Activated CD4-positive, alpha-beta memory T cell treated with anti-CD3 and anti-CD28 coated beads, Interleukin-2, amount 10 ng/mL, durations not matched to agents 7 days and 5 days (primary cell): ENCODE measurements around the gene TM7SF3. TPM values are rescaled to one million over a fixed set of nuclear protein-coding genes. Genes with fewer than 3 reads are reported as not detected.
A peak's percentile ranks its signal among the peaks of the same experiment; 100 is the strongest.
"Not testable (repeated sequence)": the region's sequence is repeated elsewhere in the genome, so short reads cannot be mapped to it uniquely, and the experiment has no call there.

Source experiments
- CTCF ChIA-PET: fragments of 350-600 bp; sonication (Branson Sonifier 250); formaldehyde crosslinking; loops from one replicate; lab custom pipeline; 2021; ENCODE audit warnings: antibody characterized with exemption, inconsistent platforms; lab: Charles Lee
- POLR2A ChIA-PET: fragments of 350-600 bp; sonication (Branson Sonifier 250); formaldehyde crosslinking; loops from one replicate; lab custom pipeline; 2021; ENCODE audit warnings: antibody characterized with exemption; lab: Charles Lee
- DNase-seq: peaks from one replicate; pipeline ENCODE4 v3.0.0-alpha.2; 2020
- H3K27ac Mint-ChIP-seq: one replicate; pipeline ENCODE4 v1.8.0; 2021; ENCODE audit warnings: mild to moderate bottlenecking, mixed read lengths
- H3K27me3 Mint-ChIP-seq: one replicate; pipeline ENCODE4 v1.8.0; 2021; ENCODE audit warnings: mixed read lengths
- H3K36me3 Mint-ChIP-seq: one replicate; pipeline ENCODE4 v1.8.0; 2021; ENCODE audit warnings: low read depth, mixed read lengths
- H3K4me1 Mint-ChIP-seq: one replicate; pipeline ENCODE4 v1.8.0; 2021; ENCODE audit warnings: mixed read lengths
- H3K4me3 Mint-ChIP-seq: one replicate; pipeline ENCODE4 v1.8.0; 2021; ENCODE audit warnings: mild to moderate bottlenecking, mixed read lengths
- H3K9me3 Mint-ChIP-seq: one replicate; pipeline ENCODE4 v1.8.0; 2021; ENCODE audit warnings: mixed read lengths
- total RNA-seq, 2 experiments: library from RNA; stranded (reverse); gene quantifications; one replicate each; pipeline ENCODE4 v1.2.3, GENCODE V29; 2021

Gene TM7SF3
- total RNA-seq, 2 experiments from 2014 or later, result 33.6 to 35.7 TPM

- peaks cover 60% of the 10 kb centered on the region for H3K36me3 Mint-ChIP-seq
Observed at GRCh38 chr12:26963413-26963812, 50.8 kb downstream of the TM7SF3 start.

GRCh38 chr12:26961803-26962202, 52.4 kb downstream of the TM7SF3 start:
- Mint-ChIP-seq H3K27ac (no peak overlapping the region), H3K36me3 (peaks cover 68% of the 10 kb centered on the region), H3K4me3 (no peak overlapping the region), H3K9me3 (no peaks in the 10 kb centered on the region), H3K4me1 (no peaks in the 10 kb centered on the region), H3K27me3 (no peaks in the 10 kb centered on the region)
- CTCF ChIA-PET, result no interaction called here
- DNase-seq, result no peak
- POLR2A ChIA-PET, result interaction anchor here (1.0 kb wide), 1 partner anchor 26 kb away, joined by 3 read pairs; no protein-coding TSS in a partner anchor

More at GRCh38 chr12:26963413-26963812, 50.8 kb downstream of the TM7SF3 start:
- Mint-ChIP-seq H3K9me3 (no peaks in the 10 kb centered on the region), H3K4me3 (no peak overlapping the region), H3K27me3 (no peaks in the 10 kb centered on the region), H3K27ac (no peak overlapping the region), H3K4me1 (no peaks in the 10 kb centered on the region)
- ChIA-PET CTCF (no interaction called here), POLR2A (interaction anchor here (1.2 kb wide), 1 partner anchor 51 kb away, joined by 5 read pairs; the partner anchor contains the start of gene TM7SF3)
- DNase-seq, result no peak

- DNase-seq, H3K27me3 Mint-ChIP-seq, H3K4me3 Mint-ChIP-seq, H3K4me1 Mint-ChIP-seq, CTCF ChIA-PET, H3K27ac Mint-ChIP-seq, H3K9me3 Mint-ChIP-seq: not testable (repeated sequence)
- peaks cover 69% of the 10 kb centered on the region for H3K36me3 Mint-ChIP-seq
- POLR2A ChIA-PET, result interaction anchor here (1.0 kb wide), 1 partner anchor 26 kb away, joined by 3 read pairs; no protein-coding TSS in a partner anchor
Observed at GRCh38 chr12:26961391-26961790, 52.8 kb downstream of the TM7SF3 start.

- H3K27me3 Mint-ChIP-seq, result no peaks in the 10 kb centered on the region
- no peak for DNase-seq
- H3K4me3 Mint-ChIP-seq, result no peak overlapping the region
- POLR2A ChIA-PET, result interaction anchor here (0.6 to 1.6 kb wide), 3 partner anchors 12 to 69 kb away, joined by 3 to 5 read pairs (median 3); partner anchors contain the start of gene FGFR1OP2
- no peaks in the 10 kb centered on the region for H3K9me3 Mint-ChIP-seq
- H3K27ac Mint-ChIP-seq, result no peak overlapping the region
- H3K4me1 Mint-ChIP-seq, result peaks cover 20% of the 10 kb centered on the region
- peaks cover 58% of the 10 kb centered on the region for H3K36me3 Mint-ChIP-seq
- CTCF ChIA-PET, result interaction anchor here (1.3 kb wide), 1 partner anchor 22 kb away, joined by 3 read pairs; no protein-coding TSS in a partner anchor
Observed at GRCh38 chr12:26954027-26954426, 60.2 kb downstream of the TM7SF3 start.

GRCh38 chr12:26953447-26953846, 60.7 kb downstream of the TM7SF3 start:
- DNase-seq, result no peak
- Mint-ChIP-seq H3K4me3 (no peak overlapping the region), H3K9me3 (peaks cover 3% of the 10 kb centered on the region), H3K27ac (no peak overlapping the region), H3K36me3 (peaks cover 59% of the 10 kb centered on the region), H3K4me1 (peaks cover 20% of the 10 kb centered on the region), H3K27me3 (no peaks in the 10 kb centered on the region)
- POLR2A ChIA-PET, result interaction anchor here (0.6 to 1.3 kb wide), 2 partner anchors 15 to 70 kb away, joined by 3 read pairs; partner anchors contain the start of gene FGFR1OP2
- CTCF ChIA-PET, result interaction anchor here (0.6 to 1.3 kb wide), 2 partner anchors 23 to 55 kb away, joined by 3 to 4 read pairs; no protein-coding TSS in a partner anchor

- CTCF ChIA-PET, result no interaction called here
- H3K27ac Mint-ChIP-seq, result no peak overlapping the region
- H3K4me1 Mint-ChIP-seq, result peaks cover 41% of the 10 kb centered on the region
- peaks cover 14% of the 10 kb centered on the region for H3K9me3 Mint-ChIP-seq
- POLR2A ChIA-PET, result no interaction called here
- H3K36me3 Mint-ChIP-seq, result peaks cover 62% of the 10 kb centered on the region
- H3K27me3 Mint-ChIP-seq, result no peaks in the 10 kb centered on the region
- DNase-seq, result no peak
- no peak overlapping the region for H3K4me3 Mint-ChIP-seq
Observed at GRCh38 chr12:26948309-26948708, 65.9 kb downstream of the TM7SF3 start.

GRCh38 chr12:26941215-26941594, 73.0 kb downstream of the TM7SF3 start:
- H3K4me3 Mint-ChIP-seq, result peak overlapping the region; percentile 94
- POLR2A ChIA-PET, result interaction anchor here (1.0 to 2.6 kb wide), 7 partner anchors 10 to 109 kb away, joined by 3 to 19 read pairs (median 3); partner anchors contain the start of genes ITPR2 and TM7SF3
- H3K36me3 Mint-ChIP-seq, result peaks cover 45% of the 10 kb centered on the region
- no peaks in the 10 kb centered on the region for H3K27me3 Mint-ChIP-seq
- CTCF ChIA-PET, result interaction anchor here (1.5 kb wide), 1 partner anchor 73 kb away, joined by 4 read pairs; the partner anchor contains the start of gene TM7SF3
- peaks cover 42% of the 10 kb centered on the region for H3K4me1 Mint-ChIP-seq
- peaks cover 4% of the 10 kb centered on the region for H3K9me3 Mint-ChIP-seq
- no peak for DNase-seq
- peak overlapping the region; percentile 94 for H3K27ac Mint-ChIP-seq

GRCh38 chr12:26940516-26941214, 73.5 kb downstream of the TM7SF3 start:
- ChIA-PET CTCF (interaction anchor here (1.5 kb wide), 1 partner anchor 73 kb away, joined by 4 read pairs; the partner anchor contains the start of gene TM7SF3), POLR2A (interaction anchor here (1.0 to 2.6 kb wide), 6 partner anchors 11 to 108 kb away, joined by 3 to 19 read pairs (median 3); partner anchors contain the start of genes ITPR2 and TM7SF3)
- H3K4me1 Mint-ChIP-seq, result peaks cover 43% of the 10 kb centered on the region
- no peaks in the 10 kb centered on the region for H3K27me3 Mint-ChIP-seq
- DNase-seq, result no peak
- peaks cover 40% of the 10 kb centered on the region for H3K36me3 Mint-ChIP-seq
- peak overlapping the region; percentile 94 for H3K4me3 Mint-ChIP-seq
- H3K27ac Mint-ChIP-seq, result peak overlapping the region; percentile 97
- no peaks in the 10 kb centered on the region for H3K9me3 Mint-ChIP-seq

GRCh38 chr12:26939953-26940352, 74.2 kb downstream of the TM7SF3 start:
- Mint-ChIP-seq H3K9me3 (no peaks in the 10 kb centered on the region), H3K36me3 (peaks cover 41% of the 10 kb centered on the region), H3K4me1 (peaks cover 49% of the 10 kb centered on the region), H3K27ac (peak overlapping the region; percentile 97), H3K27me3 (no peaks in the 10 kb centered on the region), H3K4me3 (peak overlapping the region; percentile 94)
- CTCF ChIA-PET, result no interaction called here
- no peak for DNase-seq
- POLR2A ChIA-PET, result interaction anchor here (1.0 to 2.0 kb wide), 5 partner anchors 29 to 83 kb away, joined by 3 to 10 read pairs (median 5); partner anchors contain the start of genes MED21 and TM7SF3

- no peaks in the 10 kb centered on the region for H3K27me3 Mint-ChIP-seq
- ChIA-PET POLR2A (interaction anchor here (1.0 to 2.0 kb wide), 8 partner anchors 29 to 305 kb away, joined by 3 to 10 read pairs (median 4); partner anchors contain the start of genes ITPR2, MED21, STK38L and TM7SF3), CTCF (no interaction called here)
- peaks cover 46% of the 10 kb centered on the region for H3K36me3 Mint-ChIP-seq
- peak overlapping the region; percentile 94 for H3K4me3 Mint-ChIP-seq
- peaks cover 53% of the 10 kb centered on the region for H3K4me1 Mint-ChIP-seq
- H3K27ac Mint-ChIP-seq, result peak overlapping the region; percentile 97
- H3K9me3 Mint-ChIP-seq, result no peaks in the 10 kb centered on the region
- DNase-seq, result no peak
Observed at GRCh38 chr12:26939192-26939832, 74.9 kb downstream of the TM7SF3 start.

- POLR2A ChIA-PET, result interaction anchor here (0.7 to 2.0 kb wide), 9 partner anchors 15 to 305 kb away, joined by 3 to 10 read pairs (median 4); partner anchors contain the start of genes ITPR2, MED21, STK38L and TM7SF3
- Mint-ChIP-seq H3K9me3 (no peaks in the 10 kb centered on the region), H3K27me3 (no peaks in the 10 kb centered on the region), H3K36me3 (peaks cover 44% of the 10 kb centered on the region), H3K4me1 (peaks cover 52% of the 10 kb centered on the region), H3K4me3 (peak overlapping the region; percentile 94), H3K27ac (peak overlapping the region; percentile 97)
- DNase-seq, result no peak
- CTCF ChIA-PET, result no interaction called here
Observed at GRCh38 chr12:26938701-26939062, 75.5 kb downstream of the TM7SF3 start.

- Mint-ChIP-seq H3K36me3 (peaks cover 44% of the 10 kb centered on the region), H3K27ac (peak within 1 kb of the TSS; percentile 97), H3K9me3 (no peaks in the 10 kb centered on the region), H3K4me3 (peak within 1 kb of the TSS; percentile 94), H3K27me3 (no peaks in the 10 kb centered on the region), H3K4me1 (peaks cover 52% of the 10 kb centered on the region)
- ChIA-PET CTCF (no interaction called here), POLR2A (interaction anchor here (0.7 to 2.0 kb wide), 10 partner anchors 16 to 306 kb away, joined by 3 to 10 read pairs (median 5); partner anchors contain the start of genes ITPR2, MED21, STK38L and TM7SF3)
- peak; percentile 98 for DNase-seq
Observed at GRCh38 chr12:26937863-26938700, 76.1 kb downstream of the TM7SF3 start, which contains the start of the genes FGFR1OP2 and INTS13. FGFR1OP2 (plus strand) TSS chr12:26938470; CDS start chr12:26954159, 15,689 bp downstream. INTS13 (minus strand) TSS chr12:26937981; CDS start chr12:26936803, 1,178 bp downstream.
